Measurements from ENCODE around the gene ZSWIM1. TPM values are rescaled to one million over a fixed set of nuclear protein-coding genes. Genes with fewer than 3 reads are reported as not detected.

ZSWIM1 gene
- total RNA-seq, 2 donors from 2014 or later, result 9.8 to 13.8 TPM

- H3K27me3 ChIP-seq, result no peaks in the 10 kb centered on the region
- H3K4me3 ChIP-seq, result peak within 1 kb of the TSS; percentile 75 to 87
- peaks cover 0 to 33% of the 10 kb centered on the region in 2 donors for H3K4me1 ChIP-seq
- DNase-seq (ENCODE audit: low spot score), result peak; percentile 98
- TF ChIP-seq, protein P1, sequence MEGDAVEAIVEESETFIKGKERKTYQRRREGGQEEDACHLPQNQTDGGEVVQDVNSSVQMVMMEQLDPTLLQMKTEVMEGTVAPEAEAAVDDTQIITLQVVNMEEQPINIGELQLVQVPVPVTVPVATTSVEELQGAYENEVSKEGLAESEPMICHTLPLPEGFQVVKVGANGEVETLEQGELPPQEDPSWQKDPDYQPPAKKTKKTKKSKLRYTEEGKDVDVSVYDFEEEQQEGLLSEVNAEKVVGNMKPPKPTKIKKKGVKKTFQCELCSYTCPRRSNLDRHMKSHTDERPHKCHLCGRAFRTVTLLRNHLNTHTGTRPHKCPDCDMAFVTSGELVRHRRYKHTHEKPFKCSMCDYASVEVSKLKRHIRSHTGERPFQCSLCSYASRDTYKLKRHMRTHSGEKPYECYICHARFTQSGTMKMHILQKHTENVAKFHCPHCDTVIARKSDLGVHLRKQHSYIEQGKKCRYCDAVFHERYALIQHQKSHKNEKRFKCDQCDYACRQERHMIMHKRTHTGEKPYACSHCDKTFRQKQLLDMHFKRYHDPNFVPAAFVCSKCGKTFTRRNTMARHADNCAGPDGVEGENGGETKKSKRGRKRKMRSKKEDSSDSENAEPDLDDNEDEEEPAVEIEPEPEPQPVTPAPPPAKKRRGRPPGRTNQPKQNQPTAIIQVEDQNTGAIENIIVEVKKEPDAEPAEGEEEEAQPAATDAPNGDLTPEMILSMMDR (IDR thresholded peaks at IDR 0.05), result no peak
- no peaks in the 10 kb centered on the region for H3K9me3 ChIP-seq
- H3K27ac ChIP-seq, result peak within 1 kb of the TSS; percentile 72 to 80
- H3K36me3 ChIP-seq, result peaks cover 11% of the 10 kb centered on the region
Measured at GRCh38 chr20:45857114-45857881, 23.7 kb upstream of the ZSWIM1 start, which contains the start of the genes ACOT8 and ZSWIM3. TSS of gene ACOT8 (minus strand) at chr20:45857392. CDS start at chr20:45857315, 77 bp downstream. TSS of gene ZSWIM3 (plus strand) at chr20:45857614. CDS start at chr20:45857826, 212 bp downstream.

GRCh38 chr20:45857882-45858216 is 23.2 kb upstream of the ZSWIM1 start:
- no peak for DNase-seq (ENCODE audit: low spot score)
- Histone ChIP-seq H3K4me3 (peak overlapping the region; percentile 75 to 87), H3K36me3 (peaks cover 8% of the 10 kb centered on the region), H3K9me3 (no peaks in the 10 kb centered on the region), H3K27ac (peak overlapping the region; percentile 72 to 80), H3K27me3 (no peaks in the 10 kb centered on the region), H3K4me1 (peaks cover 0 to 33% of the 10 kb centered on the region in 2 donors)
- TF ChIP-seq, protein P1 (IDR thresholded peaks at IDR 0.05), result no peak

DNA sequence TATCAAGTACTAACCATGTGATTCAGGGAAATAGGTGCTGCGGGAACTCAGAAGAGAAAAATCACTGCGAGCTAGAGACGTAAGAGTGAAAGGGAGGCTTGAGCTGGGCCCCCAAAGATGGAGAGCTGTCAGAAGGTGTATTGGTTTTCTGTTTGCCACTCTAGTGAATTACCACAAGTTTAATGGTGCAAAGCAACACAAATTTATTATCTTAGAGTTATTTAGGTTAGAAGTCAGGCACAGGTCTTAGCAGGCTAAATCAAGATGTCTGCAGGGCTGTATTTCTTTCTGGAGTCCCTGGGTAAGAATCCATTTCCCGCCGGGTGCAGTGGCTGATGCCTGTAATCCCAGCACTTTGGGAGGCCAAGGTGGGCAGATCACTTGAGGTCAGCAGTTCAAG is 21.1 kb upstream of the ZSWIM1 start:
- Histone ChIP-seq H3K36me3 (no peaks in the 10 kb centered on the region), H3K9me3 (no peaks in the 10 kb centered on the region), H3K27me3 (no peaks in the 10 kb centered on the region), H3K4me3 (no peak overlapping the region), H3K27ac (no peak overlapping the region), H3K4me1 (peaks cover 0 to 29% of the 10 kb centered on the region in 2 donors)
- DNase-seq (ENCODE audit: low spot score), result no peak
- TF ChIP-seq, protein P1 (IDR thresholded peaks at IDR 0.05), result no peak

- Histone ChIP-seq H3K27me3 (no peaks in the 10 kb centered on the region), H3K9me3 (no peaks in the 10 kb centered on the region), H3K4me1 (peaks cover 0 to 21% of the 10 kb centered on the region in 2 donors), H3K4me3 (no peak overlapping the region), H3K27ac (no peak overlapping the region), H3K36me3 (no peaks in the 10 kb centered on the region)
- DNase-seq (ENCODE audit: low spot score), result no peak
- TF ChIP-seq, protein P1 (IDR thresholded peaks at IDR 0.05), result no peak
Measured at GRCh38 chr20:45860560-45861220, 20.3 kb upstream of the ZSWIM1 start.

DNA sequence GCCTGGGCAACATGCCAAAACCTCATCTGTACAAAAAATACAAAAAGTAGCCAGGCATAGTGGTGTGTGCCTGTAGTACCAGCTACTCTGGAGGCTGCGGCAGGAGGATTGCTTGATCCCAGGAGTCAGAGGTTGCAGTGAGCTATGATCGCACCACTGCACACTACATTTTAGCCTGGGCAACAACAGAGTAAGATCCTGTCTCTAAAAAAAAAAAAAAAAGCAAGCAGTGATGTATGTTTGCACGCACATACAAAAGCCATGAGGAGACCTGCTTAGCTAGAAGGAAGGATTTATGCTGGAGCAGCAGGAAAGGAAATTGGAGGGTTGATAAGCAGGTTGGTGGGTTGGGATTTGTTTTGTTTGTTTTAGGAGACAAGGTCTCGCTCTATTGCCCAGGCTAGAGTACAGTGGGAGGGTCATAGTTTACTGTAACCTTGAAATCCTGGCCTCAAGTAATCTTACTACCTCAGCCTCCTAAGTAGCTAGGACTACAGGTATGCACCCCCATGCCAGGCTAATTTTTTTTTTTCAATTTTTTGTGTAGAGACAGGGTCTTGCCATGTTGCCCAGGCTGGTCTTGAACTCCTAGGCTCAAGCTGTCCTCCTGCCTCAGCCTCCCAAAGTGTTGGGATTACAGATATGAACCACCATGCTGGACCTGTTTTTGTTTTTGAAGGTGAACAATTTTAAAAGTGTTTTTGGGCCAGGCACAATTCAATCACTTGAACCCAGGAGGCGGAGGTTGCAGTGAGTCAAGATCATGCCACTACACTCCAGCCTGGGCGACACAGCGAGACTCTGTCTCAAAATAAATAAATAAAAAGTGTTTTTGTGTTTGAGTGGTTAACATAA is 19.6 kb upstream of the ZSWIM1 start:
- no peak for DNase-seq (ENCODE audit: low spot score)
- no peaks in the 10 kb centered on the region for H3K36me3 ChIP-seq
- no peak overlapping the region for H3K27ac ChIP-seq
- TF ChIP-seq, protein P1 (IDR thresholded peaks at IDR 0.05), result no peak
- H3K4me3 ChIP-seq, result no peak overlapping the region
- H3K27me3 ChIP-seq, result no peaks in the 10 kb centered on the region
- no peaks in the 10 kb centered on the region for H3K9me3 ChIP-seq
- peaks cover 0 to 13% of the 10 kb centered on the region in 2 donors for H3K4me1 ChIP-seq
